Activated CD4-positive, alpha-beta T cell treated with anti-CD3 and anti-CD28 coated beads, Interleukin-2, amount 10 ng/mL, durations not matched to agents 7 days and 5 days (primary cell): ENCODE results near the gene OR7C1. TPM values are rescaled to one million over a fixed set of nuclear protein-coding genes. Genes with fewer than 3 reads are reported as not detected.
"Not testable (repeated sequence)": the region's sequence is repeated elsewhere in the genome, so short reads cannot be mapped to it uniquely, and the experiment has no call there.

Experiments used
- CTCF ChIA-PET: fragments of 350-600 bp; sonication (Branson Sonifier 250); formaldehyde crosslinking; loops from one replicate; lab custom pipeline; 2021; ENCODE audit warnings: antibody characterized with exemption; lab: Charles Lee
- POLR2A ChIA-PET: fragments of 350-600 bp; sonication (Branson Sonifier 250); formaldehyde crosslinking; loops from one replicate; lab custom pipeline; 2021; ENCODE audit warnings: antibody characterized with exemption; lab: Charles Lee
- DNase-seq: peaks from one replicate; pipeline ENCODE4 v3.0.0-alpha.2; 2020
- H3K27ac Mint-ChIP-seq: one replicate; pipeline ENCODE4 v1.8.0; 2021; ENCODE audit warnings: mild to moderate bottlenecking, moderate library complexity, mixed read lengths
- H3K27me3 Mint-ChIP-seq: one replicate; pipeline ENCODE4 v1.8.0; 2021; ENCODE audit warnings: mixed read lengths
- H3K36me3 Mint-ChIP-seq: one replicate; pipeline ENCODE4 v1.8.0; 2021; ENCODE audit warnings: low read depth, mixed read lengths
- H3K4me1 Mint-ChIP-seq: one replicate; pipeline ENCODE4 v1.8.0; 2021; ENCODE audit warnings: mixed read lengths
- H3K4me3 Mint-ChIP-seq: one replicate; pipeline ENCODE4 v1.8.0; 2021; ENCODE audit warnings: mild to moderate bottlenecking, moderate library complexity, mixed read lengths
- H3K9me3 Mint-ChIP-seq: one replicate; pipeline ENCODE4 v1.8.0; 2021; ENCODE audit warnings: mixed read lengths
- total RNA-seq, 2 experiments: library from RNA; stranded (reverse); gene quantifications; one replicate each; pipeline ENCODE4 v1.2.3, GENCODE V29; 2021

OR7C1 gene
- total RNA-seq, 2 experiments from 2014 or later = not detected

DNA sequence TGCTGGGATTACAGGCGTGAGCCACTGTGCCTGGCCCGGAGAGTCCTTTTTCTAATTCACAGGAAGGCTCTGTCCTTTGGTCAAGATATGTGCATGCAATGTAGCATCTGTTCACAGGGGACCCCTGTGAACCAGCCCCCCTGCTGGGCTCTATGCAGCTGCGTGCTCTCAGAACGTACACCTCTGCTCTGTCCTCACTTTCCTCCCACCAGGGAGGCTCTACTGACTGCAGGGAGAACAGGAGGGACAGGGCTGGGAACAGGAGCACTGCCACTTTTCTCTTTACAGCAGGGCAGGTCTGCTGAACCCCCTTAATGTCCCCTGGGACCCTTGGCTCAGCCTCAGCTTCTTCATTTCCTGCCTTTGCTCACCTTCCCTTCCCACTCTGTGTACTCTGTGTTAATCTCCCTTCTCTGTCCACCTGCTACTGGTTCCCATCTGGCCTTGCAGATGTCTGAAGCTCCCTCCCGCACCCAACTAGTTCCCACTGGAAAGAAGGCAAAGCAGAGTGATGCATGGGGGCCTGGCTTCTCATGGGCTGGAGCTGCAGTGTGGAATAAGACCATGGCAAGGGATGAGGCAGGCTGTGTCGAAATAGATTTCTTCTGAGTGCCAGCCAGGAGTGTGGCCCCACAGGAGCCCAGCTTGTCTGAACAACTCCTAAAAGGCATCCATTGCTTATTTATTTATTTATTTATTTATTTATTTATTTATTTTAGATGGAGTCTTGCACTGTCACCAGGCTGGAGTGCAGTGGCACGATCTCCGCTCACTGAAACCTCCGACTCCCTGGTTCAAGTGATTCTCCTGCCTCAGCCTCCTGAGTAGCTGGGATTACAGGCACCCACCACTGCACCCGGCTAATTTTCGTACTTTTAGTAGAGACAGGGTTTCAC, 63.8 kb downstream of the OR7C1 start:
- CTCF ChIA-PET = interaction anchor here (1.1 kb wide), 1 partner anchor 146 kb away, joined by 3 read pairs; no protein-coding TSS in a partner anchor

DNA sequence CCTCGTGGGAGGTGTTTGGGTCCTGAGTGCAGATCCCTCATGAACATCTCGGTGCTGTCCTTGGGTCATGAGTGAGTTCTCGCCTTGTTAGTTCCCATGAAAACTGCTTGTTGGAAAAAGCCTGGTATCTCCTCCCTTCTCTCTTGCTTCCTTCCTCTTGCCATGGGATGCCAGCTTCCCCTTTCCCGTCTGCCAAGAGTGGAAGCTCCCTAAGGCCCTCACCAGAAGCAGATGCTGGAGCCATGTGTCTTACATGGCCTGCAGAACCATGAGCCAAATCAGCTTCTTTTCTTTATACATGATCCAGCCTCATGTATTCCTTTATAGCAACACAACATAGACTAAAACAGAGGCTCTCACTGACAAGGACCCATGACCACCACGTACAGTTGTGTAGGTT, 64.8 kb downstream of the OR7C1 start:
- H3K9me3 Mint-ChIP-seq = no peaks in the 10 kb centered on the region
- POLR2A ChIA-PET = no interaction called here
- no peak for DNase-seq
- no peaks in the 10 kb centered on the region for H3K4me1 Mint-ChIP-seq
- no peak overlapping the region for H3K4me3 Mint-ChIP-seq
- H3K27ac Mint-ChIP-seq = no peak overlapping the region
- no peaks in the 10 kb centered on the region for H3K27me3 Mint-ChIP-seq
- CTCF ChIA-PET = no interaction called here
- H3K36me3 Mint-ChIP-seq = peaks cover 2% of the 10 kb centered on the region

More for the DNA sequence above, 63.8 kb downstream of the OR7C1 start:
- DNase-seq = no peak
- H3K4me1 Mint-ChIP-seq = peaks cover 8% of the 10 kb centered on the region
- no peaks in the 10 kb centered on the region for H3K36me3 Mint-ChIP-seq
- no peak overlapping the region for H3K27ac Mint-ChIP-seq
- no peaks in the 10 kb centered on the region for H3K9me3 Mint-ChIP-seq
- H3K27me3 Mint-ChIP-seq = peaks cover 7% of the 10 kb centered on the region
- POLR2A ChIA-PET = no interaction called here
- H3K4me3 Mint-ChIP-seq = no peak overlapping the region

DNA sequence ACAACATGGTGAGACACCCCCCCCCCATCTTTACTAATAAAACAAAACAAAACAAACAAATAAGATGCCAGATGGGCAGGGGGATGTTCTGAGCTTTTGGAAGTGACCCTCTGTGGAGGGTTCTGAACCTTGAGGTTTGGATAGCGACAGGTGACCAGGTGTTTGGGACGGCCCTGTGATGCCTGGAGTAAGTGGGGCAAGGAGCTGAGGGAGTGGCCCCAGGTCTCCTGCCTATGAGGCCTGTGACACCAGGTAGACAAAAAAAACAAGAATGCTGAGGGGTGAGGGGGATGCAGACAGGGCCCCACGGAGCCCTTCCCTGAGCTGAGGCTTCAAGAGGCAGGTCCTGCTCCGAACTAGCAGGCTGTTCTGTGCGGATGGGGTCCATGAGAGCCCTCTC, 65.8 kb downstream of the OR7C1 start:
- Mint-ChIP-seq H3K4me1 (no peaks in the 10 kb centered on the region), H3K27ac (no peak overlapping the region), H3K27me3 (no peaks in the 10 kb centered on the region), H3K36me3 (peaks cover 2% of the 10 kb centered on the region), H3K9me3 (no peaks in the 10 kb centered on the region), H3K4me3 (no peak overlapping the region)
- POLR2A ChIA-PET = interaction anchor here (0.6 kb wide), 1 partner anchor 10 kb away, joined by 3 read pairs; no protein-coding TSS in a partner anchor
- CTCF ChIA-PET = interaction anchor here (0.6 kb wide), 1 partner anchor 114 kb away, joined by 3 read pairs; no protein-coding TSS in a partner anchor
- DNase-seq = no peak

DNA sequence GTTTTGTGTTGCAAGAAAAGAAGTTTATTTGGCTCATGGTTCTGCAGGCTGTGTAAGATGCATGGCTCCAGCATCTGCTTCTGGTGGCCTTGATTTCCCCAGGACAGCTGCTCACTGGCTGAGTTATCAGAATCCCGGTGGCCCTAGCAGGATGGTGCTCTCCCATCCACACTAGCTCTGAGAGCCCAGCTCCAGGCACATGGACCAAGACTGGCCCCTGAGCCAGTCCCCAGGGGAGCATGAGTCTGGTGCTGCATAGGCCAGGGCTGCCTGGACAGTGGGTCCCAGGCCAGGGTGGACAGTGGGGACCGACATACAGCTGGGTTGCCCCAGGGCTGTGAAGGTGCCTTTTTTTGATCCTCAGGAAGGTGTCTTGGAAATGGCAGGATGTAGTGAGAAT, 67.0 kb downstream of the OR7C1 start:
- Mint-ChIP-seq H3K27ac (no peak overlapping the region), H3K27me3 (no peaks in the 10 kb centered on the region), H3K4me3 (no peak overlapping the region), H3K9me3 (no peaks in the 10 kb centered on the region), H3K36me3 (peaks cover 2% of the 10 kb centered on the region), H3K4me1 (no peaks in the 10 kb centered on the region)
- ChIA-PET CTCF (no interaction called here), POLR2A (no interaction called here)
- no peak for DNase-seq

DNA sequence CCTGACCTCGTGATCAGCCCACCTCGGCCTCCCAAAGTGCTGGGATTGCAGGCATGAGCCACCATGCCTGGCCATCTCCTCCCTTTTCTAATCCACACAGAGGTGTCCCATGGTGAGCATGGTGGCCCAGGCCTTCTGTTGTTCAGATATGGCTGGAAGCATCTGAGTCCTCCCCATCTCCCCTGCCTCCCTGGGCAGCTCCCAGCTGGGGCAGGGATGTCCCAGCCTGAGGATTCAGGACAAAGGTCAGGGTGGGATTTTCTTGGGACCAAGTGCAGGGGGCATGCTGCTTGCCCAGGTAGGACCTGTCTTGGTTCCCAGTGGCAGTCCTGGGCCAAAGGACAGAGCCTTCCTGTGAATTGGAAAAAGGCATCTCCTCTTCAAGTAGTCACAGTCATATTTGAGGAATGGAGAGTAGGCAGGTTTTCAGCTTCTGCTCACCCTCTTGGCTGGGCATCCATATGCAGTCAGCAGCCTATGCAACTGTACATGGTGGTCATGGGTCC, 67.5 kb downstream of the OR7C1 start:
- no peak overlapping the region for H3K4me3 Mint-ChIP-seq
- H3K9me3 Mint-ChIP-seq = no peaks in the 10 kb centered on the region
- DNase-seq = no peak
- POLR2A ChIA-PET = no interaction called here
- H3K4me1 Mint-ChIP-seq = no peaks in the 10 kb centered on the region
- CTCF ChIA-PET = no interaction called here
- peaks cover 2% of the 10 kb centered on the region for H3K36me3 Mint-ChIP-seq
- H3K27ac Mint-ChIP-seq = no peak overlapping the region
- no peaks in the 10 kb centered on the region for H3K27me3 Mint-ChIP-seq

DNA sequence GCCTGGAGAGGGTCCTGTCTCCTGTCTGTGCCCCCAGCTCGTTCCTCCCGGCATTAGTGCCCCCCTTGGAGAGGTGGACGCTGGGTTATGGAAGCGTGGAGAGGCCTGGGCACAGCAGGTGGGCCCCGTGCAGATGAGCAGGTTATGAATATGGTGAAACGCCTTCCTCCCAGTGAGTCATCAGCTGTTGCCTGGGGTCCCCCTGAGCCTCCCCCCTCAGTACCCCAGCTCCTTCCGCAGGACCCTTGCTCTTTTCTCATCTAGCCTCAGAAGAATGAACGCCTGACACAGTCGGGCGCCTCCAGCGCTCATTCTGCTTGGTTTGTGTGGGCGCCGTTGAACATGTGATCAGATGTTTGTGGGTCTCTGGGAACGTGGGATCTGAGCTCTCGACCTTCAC, 69.1 kb downstream of the OR7C1 start:
- H3K4me3 Mint-ChIP-seq, H3K36me3 Mint-ChIP-seq, CTCF ChIA-PET, H3K27ac Mint-ChIP-seq, DNase-seq, H3K27me3 Mint-ChIP-seq, H3K9me3 Mint-ChIP-seq, POLR2A ChIA-PET, H3K4me1 Mint-ChIP-seq: not testable (repeated sequence)

DNA sequence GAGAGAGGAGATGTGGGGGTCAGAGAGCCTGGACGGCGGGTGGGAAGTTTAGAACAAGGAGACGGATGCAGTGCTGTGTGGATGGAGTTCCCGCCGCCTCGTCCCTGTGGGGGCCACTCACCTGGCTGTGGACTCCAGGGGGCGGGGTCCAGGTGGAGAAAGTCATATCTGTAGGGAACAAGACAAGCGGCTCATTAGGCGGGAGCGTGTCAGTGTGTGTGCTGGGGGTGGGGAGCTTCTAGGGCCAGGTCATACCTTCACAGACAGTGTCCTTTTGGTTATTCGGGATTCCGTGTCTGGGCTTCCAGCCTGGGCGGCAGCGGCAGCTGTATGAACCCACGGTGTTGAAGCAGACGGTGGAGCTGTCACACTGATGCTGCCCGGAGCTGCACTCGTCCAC, 69.6 kb downstream of the OR7C1 start:
- H3K27ac Mint-ChIP-seq = not testable (repeated sequence)

DNA sequence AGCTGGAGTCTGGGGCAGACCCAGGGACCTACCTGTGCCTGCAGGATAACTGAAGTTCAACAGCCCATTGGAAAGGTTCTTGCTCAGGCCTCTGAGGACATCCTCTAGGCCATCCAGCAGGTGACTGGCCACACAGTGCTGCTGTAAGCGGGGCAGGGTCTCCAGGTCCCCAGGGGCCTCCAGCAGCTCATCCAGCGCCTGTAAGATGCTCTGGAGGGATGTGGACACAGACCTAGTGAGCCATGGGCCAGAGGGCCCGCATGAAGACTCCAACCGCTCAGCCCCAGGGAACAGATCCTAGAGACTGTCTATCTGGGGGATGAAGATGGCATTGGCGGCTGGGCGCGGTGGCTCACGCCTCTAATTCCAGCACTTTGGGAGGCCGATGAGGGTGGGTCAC, 70.6 kb downstream of the OR7C1 start:
- H3K4me3 Mint-ChIP-seq = no peak overlapping the region
- peaks cover 2% of the 10 kb centered on the region for H3K36me3 Mint-ChIP-seq
- CTCF ChIA-PET = no interaction called here
- H3K9me3 Mint-ChIP-seq = no peaks in the 10 kb centered on the region
- H3K4me1 Mint-ChIP-seq = no peaks in the 10 kb centered on the region
- no peak overlapping the region for H3K27ac Mint-ChIP-seq
- POLR2A ChIA-PET = no interaction called here
- H3K27me3 Mint-ChIP-seq = no peaks in the 10 kb centered on the region
- no peak for DNase-seq

More for the DNA sequence above, 69.6 kb downstream of the OR7C1 start:
- H3K36me3 Mint-ChIP-seq, CTCF ChIA-PET, H3K27me3 Mint-ChIP-seq, POLR2A ChIA-PET, H3K4me3 Mint-ChIP-seq, H3K9me3 Mint-ChIP-seq, DNase-seq, H3K4me1 Mint-ChIP-seq: not testable (repeated sequence)

DNA sequence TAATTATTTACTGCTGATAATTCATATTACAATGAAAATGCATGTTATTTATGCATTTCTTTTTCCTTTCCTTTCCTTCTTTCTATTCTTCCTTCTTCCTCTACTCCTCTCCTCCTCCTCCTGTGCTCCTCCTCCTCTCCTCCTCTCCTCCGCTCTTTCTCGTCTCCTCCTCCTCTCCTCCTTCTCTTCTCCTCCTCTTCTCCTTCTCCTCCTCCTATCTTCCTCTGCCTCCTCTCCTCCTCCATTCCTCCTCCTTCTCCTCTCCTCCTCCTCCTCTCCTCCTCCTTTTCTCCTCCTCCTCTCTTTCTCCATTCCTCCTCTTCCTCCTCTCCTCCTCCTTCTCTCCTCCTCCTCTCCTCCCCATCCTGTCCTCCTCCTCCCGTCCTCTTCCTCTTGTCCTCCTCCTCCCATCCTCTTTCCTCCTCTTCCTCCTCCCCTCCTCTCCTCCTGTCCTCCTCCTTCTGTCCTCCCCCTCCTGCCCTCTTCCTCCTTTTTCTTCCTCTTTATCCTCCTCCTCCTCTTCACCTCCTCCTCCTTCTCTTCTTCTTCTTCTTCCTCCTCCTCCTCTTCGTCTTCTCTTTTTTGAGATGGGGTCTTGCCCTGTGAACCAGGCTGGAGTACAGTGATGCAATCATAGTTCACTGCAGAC, 71.4 kb downstream of the OR7C1 start:
- Mint-ChIP-seq H3K36me3 (peaks cover 2% of the 10 kb centered on the region), H3K4me1 (no peaks in the 10 kb centered on the region), H3K27me3 (no peaks in the 10 kb centered on the region), H3K9me3 (no peaks in the 10 kb centered on the region), H3K4me3 (no peak overlapping the region), H3K27ac (no peak overlapping the region)
- no peak for DNase-seq
- ChIA-PET POLR2A (no interaction called here), CTCF (no interaction called here)

DNA sequence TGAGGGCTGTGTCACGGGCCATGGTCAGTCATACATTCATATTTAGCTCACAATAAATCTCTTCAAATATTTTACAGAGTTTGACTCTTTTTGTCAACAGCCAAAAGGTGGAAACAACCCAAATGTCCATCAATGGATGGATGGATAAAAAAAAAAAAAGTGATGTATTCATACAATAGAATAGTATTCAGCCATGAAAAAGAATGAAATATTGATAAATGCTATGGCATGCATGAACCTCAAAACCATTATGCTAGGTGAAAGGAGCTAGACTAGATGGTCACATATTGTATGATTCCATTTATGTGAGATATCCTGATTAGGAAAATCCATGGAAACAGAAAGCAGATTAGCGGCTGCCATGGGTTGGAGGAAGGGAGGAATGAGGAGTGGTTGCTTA, 72.9 kb downstream of the OR7C1 start:
- Mint-ChIP-seq H3K4me1 (no peaks in the 10 kb centered on the region), H3K4me3 (no peak overlapping the region), H3K9me3 (no peaks in the 10 kb centered on the region), H3K36me3 (peaks cover 2% of the 10 kb centered on the region), H3K27ac (no peak overlapping the region), H3K27me3 (no peaks in the 10 kb centered on the region)
- ChIA-PET CTCF (interaction anchor here (1.9 kb wide), 1 partner anchor 24 kb away, joined by 5 read pairs; no protein-coding TSS in a partner anchor), POLR2A (no interaction called here)
- DNase-seq = no peak

DNA sequence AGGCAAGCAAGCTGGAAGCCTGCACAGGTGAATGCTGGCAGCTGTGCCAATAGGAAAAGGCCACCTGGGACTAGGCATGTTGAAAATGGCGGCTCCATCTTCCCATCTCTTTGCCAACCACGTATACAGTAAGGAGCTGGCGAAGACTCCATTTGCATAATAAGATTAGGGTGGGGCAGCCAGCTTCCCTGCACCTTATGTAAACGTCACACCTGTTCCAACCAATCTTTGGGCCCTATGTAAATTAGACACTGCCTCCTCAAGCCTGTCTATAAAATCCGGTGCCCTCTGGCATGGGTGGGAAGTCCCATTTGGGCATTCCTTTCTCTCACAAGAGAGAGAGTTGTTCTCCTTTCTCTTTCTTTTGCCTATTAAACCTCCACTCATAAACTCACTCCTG, 73.4 kb downstream of the OR7C1 start:
- Mint-ChIP-seq H3K4me1 (no peaks in the 10 kb centered on the region), H3K4me3 (no peak overlapping the region), H3K36me3 (peaks cover 2% of the 10 kb centered on the region), H3K9me3 (no peaks in the 10 kb centered on the region), H3K27ac (no peak overlapping the region), H3K27me3 (no peaks in the 10 kb centered on the region)
- no peak for DNase-seq
- ChIA-PET CTCF (interaction anchor here (1.9 kb wide), 1 partner anchor 25 kb away, joined by 5 read pairs; no protein-coding TSS in a partner anchor), POLR2A (no interaction called here)

DNA sequence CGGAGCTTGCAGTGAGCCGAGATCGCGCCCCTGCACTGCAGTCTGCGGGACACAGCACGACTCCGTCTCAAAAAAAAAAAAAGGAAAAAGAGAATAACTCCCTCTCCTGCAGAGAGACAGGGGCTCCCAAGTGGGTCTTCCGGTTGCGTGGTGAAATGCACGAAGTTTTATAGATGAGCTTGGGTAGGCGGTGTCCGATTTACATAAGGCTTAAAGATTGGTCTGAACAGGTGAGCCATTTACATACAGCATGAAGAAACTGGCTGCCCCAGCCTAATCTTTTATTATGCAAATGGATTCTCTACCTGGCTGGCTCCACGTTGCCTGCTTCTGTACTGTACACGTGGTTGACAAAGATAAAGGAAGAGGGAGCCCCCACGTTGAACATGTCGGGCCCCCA, 76.2 kb downstream of the OR7C1 start:
- no peaks in the 10 kb centered on the region for H3K9me3 Mint-ChIP-seq
- ChIA-PET CTCF (no interaction called here), POLR2A (interaction anchor here (0.6 kb wide), 1 partner anchor 11 kb away, joined by 3 read pairs; no protein-coding TSS in a partner anchor)
- no peaks in the 10 kb centered on the region for H3K27me3 Mint-ChIP-seq
- no peak overlapping the region for H3K27ac Mint-ChIP-seq
- no peak overlapping the region for H3K4me3 Mint-ChIP-seq
- H3K36me3 Mint-ChIP-seq = no peaks in the 10 kb centered on the region
- H3K4me1 Mint-ChIP-seq = no peaks in the 10 kb centered on the region
- DNase-seq = no peak

DNA sequence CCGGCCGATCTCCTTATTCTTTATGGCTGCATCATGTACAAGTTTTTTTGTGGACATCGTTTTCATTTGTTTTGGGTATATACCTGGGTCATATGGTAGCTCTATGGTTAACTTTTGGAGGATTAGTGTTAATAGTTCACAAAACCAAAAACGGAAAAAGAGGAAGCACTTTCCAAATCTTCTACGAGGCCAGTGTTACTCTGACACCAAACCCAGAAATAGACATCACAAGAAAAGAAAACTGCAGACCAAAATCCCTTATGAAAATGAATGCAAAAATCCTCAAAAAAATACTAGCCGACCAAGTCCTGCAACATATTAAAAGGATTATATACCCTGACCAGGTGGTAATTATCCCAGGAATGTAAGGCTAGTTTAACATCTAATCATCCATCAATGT, 86.4 kb downstream of the OR7C1 start:
- Mint-ChIP-seq H3K4me1 (no peaks in the 10 kb centered on the region), H3K36me3 (no peaks in the 10 kb centered on the region), H3K27ac (no peak overlapping the region), H3K4me3 (no peak overlapping the region), H3K9me3 (no peaks in the 10 kb centered on the region), H3K27me3 (no peaks in the 10 kb centered on the region)
- CTCF ChIA-PET = interaction anchor here (1.0 kb wide), 1 partner anchor 938 kb away, joined by 4 read pairs; no protein-coding TSS in a partner anchor
- DNase-seq = no peak
- POLR2A ChIA-PET = no interaction called here
